Measurements from ENCODE around the gene ZMYND8. TPM values are rescaled to one million over a fixed set of nuclear protein-coding genes. Genes with fewer than 3 reads are reported as not detected.

Gene ZMYND8
- total and polyA plus RNA-seq, 2 donors (not counting 3 experiments of a cell fraction or from before 2014, with no cell fraction given), result 30.6 to 75.2 TPM

DNA sequence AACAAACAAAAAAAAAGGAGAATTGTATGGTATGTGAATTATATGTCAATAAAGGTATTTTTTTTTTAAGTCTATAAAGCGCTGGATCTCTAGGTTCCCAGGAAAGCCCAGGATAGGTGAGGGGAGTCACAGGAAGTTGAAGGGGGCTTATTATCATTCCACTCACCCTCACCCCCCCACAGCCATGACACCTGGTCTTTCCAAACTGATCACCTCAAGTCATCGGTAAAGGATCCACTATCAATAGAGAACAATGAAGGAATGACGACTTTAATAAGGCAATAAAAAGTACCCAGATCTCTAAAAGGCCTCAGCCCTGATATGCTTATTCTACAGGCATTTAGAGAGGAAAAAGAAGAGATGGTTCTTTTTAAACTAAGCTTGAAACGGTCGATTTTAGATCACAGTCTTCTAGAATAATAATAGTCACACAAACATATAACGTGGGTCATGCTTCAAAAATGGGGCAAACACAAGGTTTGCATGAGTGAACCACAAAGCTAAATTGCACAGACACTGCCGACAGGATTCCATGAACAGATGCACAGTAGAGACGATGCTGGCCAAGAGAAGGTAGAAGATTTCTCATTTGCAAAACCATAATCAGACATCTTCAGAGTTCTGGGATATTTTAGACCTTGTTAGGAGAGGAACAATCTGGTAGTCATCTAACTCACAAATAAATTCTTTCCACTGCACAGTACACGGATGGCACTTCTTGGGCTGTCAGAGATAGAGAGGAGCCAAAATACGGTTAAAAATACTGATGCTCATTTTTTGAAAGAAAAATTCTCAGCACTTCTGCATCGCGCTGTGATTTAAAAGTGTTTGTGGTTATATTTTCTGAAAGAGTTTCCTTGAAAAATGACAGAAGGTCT is 21.0 kb downstream of the ZMYND8 start:
- no TSS peak for BruUV-seq (replicated peaks)
- H3K79me2 ChIP-seq (ENCODE audit: control insufficient read depth, insufficient read depth, low read length), result peaks cover 70% of the 10 kb centered on the region
- intact Hi-C loops (cut with micrococcal nuclease) (no loop called here), dilution Hi-C loops (cut with MboI; ENCODE audit: extremely low pct_ligation_motif_present, low sequenced_read_pairs) (loop anchor here (10.0 kb wide), 1 partner anchor 61 kb away; no protein-coding TSS in a partner anchor)
- H3K4me1 ChIP-seq (ENCODE audit: control insufficient read depth, extremely low read depth, insufficient read depth, low read length), result peaks cover 54% of the 10 kb centered on the region
- H3K4me3 ChIP-seq (replicated peaks in 1 of 3; ENCODE audit: insufficient read depth in 1 of 3, low read depth in 1 of 3, low read length in 3 of 3), result no peak overlapping the region
- peak overlapping the region; percentile 77 for H3K9ac ChIP-seq (replicated peaks; ENCODE audit: extremely low read depth, insufficient read depth, low read length)
- ChIA-PET POLR2A (interaction anchor here (1.4 to 1.6 kb wide), 2 partner anchors 21 to 25 kb away, joined by 3 to 4 read pairs; partner anchors contain the start of gene ZMYND8), CTCF (interaction anchor here (1.0 to 3.1 kb wide), 6 partner anchors 16 to 63 kb away, joined by 3 to 20 read pairs (median 5); no protein-coding TSS in a partner anchor)
- DNase-seq (ENCODE audit: low read depth, low spot score) (no peak), FAIRE-seq (no peak)
- no peaks in the 10 kb centered on the region for H3K9me1 ChIP-seq (replicated peaks; ENCODE audit: control insufficient read depth, extremely low read depth, insufficient read depth, low read length)
- no peaks in the 10 kb centered on the region for H3K9me3 ChIP-seq (replicated peaks; ENCODE audit: control insufficient read depth, insufficient read depth, low read length)
- peak overlapping the region; percentile 56 for H3K27ac ChIP-seq (ENCODE audit: insufficient read depth, low read depth, low read length)
- no peaks in the 10 kb centered on the region for H4K20me1 ChIP-seq (replicated peaks; ENCODE audit: control insufficient read depth, extremely low read depth, insufficient read depth, low read length)
- H3K27me3 ChIP-seq (ENCODE audit: control insufficient read depth in 2 of 2, insufficient read depth in 2 of 2, low read length in 2 of 2), result no peaks in the 10 kb centered on the region
- peak overlapping the region; percentile 9 for H3K4me2 ChIP-seq (ENCODE audit: insufficient read depth, low read length)
- TF ChIP-seq MAX (IDR thresholded peaks at IDR 0.05; ENCODE audit: insufficient read depth, insufficient read length) (no peak), POLR2AphosphoS5 (IDR thresholded peaks at IDR 0.05; ENCODE audit: insufficient read depth, low read depth, low read length) (peak; percentile 9), CTCF (IDR thresholded peaks at IDR 0.05; ENCODE audit: extremely low read depth in 1 of 2, insufficient read depth in 1 of 2, low read depth in 1 of 2, low read length in 2 of 2) (no peak)
- H3K36me3 ChIP-seq (ENCODE audit: control insufficient read depth in 2 of 2, extremely low read depth in 1 of 2, insufficient read depth in 2 of 2, low read length in 2 of 2), result peaks cover 8 to 10% of the 10 kb centered on the region in 2 experiments
- H2AFZ ChIP-seq (ENCODE audit: low read depth, low read length), result no peak overlapping the region

All from endothelial cell of umbilical vein (primary cell).